GM12891 (cell line): ENCODE results near the gene CMSS1.

Experiments
- DNase-seq: peaks from one replicate; pipeline ENCODE4 v3.0.0; 2011; ENCODE audit warnings: low spot score; ENCODE audit not compliant: insufficient read length
- FAIRE-seq: peaks from 2 replicates; lab custom pipeline; 2011; peaks lifted over from hg19 to GRCh38; lab: Jason Lieb, UNC
- PAX5 ChIP-seq: IDR thresholded peaks from 2 replicates; pipeline ENCODE4 v1.6.1; 2011; ENCODE audit warnings: low read length, moderate library complexity, mild to moderate bottlenecking; ENCODE audit not compliant: insufficient read depth, severe bottlenecking
- POLR2A ChIP-seq: IDR thresholded peaks from 2 replicates; pipeline ENCODE4 v1.6.1; 2011; ENCODE audit warnings: low read depth, low read length, control low read depth
- POLR2AphosphoS5 ChIP-seq: IDR thresholded peaks from 2 replicates; pipeline ENCODE4 v1.6.1; 2011; ENCODE audit warnings: low read depth, low read length, control low read depth
- POU2F2 ChIP-seq: IDR thresholded peaks from 2 replicates; pipeline ENCODE4 v1.6.1; 2011; ENCODE audit warnings: low read depth, mild to moderate bottlenecking, control low read depth, low read length, moderate library complexity
- SPI1 ChIP-seq: IDR thresholded peaks from 2 replicates; pipeline ENCODE4 v1.6.1; 2011; ENCODE audit warnings: low read depth, low read length, control low read depth
- TAF1 ChIP-seq: IDR thresholded peaks from 2 replicates; pipeline ENCODE4 v1.6.1; 2011; ENCODE audit warnings: low read depth, low read length, control low read depth

CMSS1 gene

GRCh38 chr3:99777708-99778107 is 40.0 kb upstream of the CMSS1 start:
- TF ChIP-seq SPI1: no peak
- TF ChIP-seq POU2F2: no peak
- TF ChIP-seq POLR2AphosphoS5: no peak
- no peak for TF ChIP-seq POLR2A
- no peak for TF ChIP-seq PAX5
- no peak for TF ChIP-seq TAF1
- no peak for DNase-seq
- FAIRE-seq: no peak

GRCh38 chr3:99780749-99781148 is 36.9 kb upstream of the CMSS1 start:
- FAIRE-seq: no peak
- TF ChIP-seq SPI1: no peak
- TF ChIP-seq TAF1: no peak
- TF ChIP-seq POLR2A: no peak
- no peak for TF ChIP-seq POLR2AphosphoS5
- no peak for TF ChIP-seq POU2F2
- TF ChIP-seq PAX5: no peak
- DNase-seq: no peak

GRCh38 chr3:99781761-99782160 is 35.9 kb upstream of the CMSS1 start:
- FAIRE-seq (no peak), DNase-seq (no peak)
- no peak for TF ChIP-seq PAX5
- no peak for TF ChIP-seq POLR2A
- TF ChIP-seq SPI1: no peak
- no peak for TF ChIP-seq POLR2AphosphoS5
- TF ChIP-seq POU2F2: no peak
- no peak for TF ChIP-seq TAF1

- FAIRE-seq: no peak
- DNase-seq: no peak
Observed at GRCh38 chr3:99783011-99783573, 34.6 kb upstream of the CMSS1 start.

GRCh38 chr3:99789011-99789721 is 28.5 kb upstream of the CMSS1 start:
- peak; percentile 82 for FAIRE-seq
- TF ChIP-seq TAF1: no peak
- no peak for TF ChIP-seq PAX5
- TF ChIP-seq POU2F2: no peak
- TF ChIP-seq POLR2AphosphoS5: no peak
- TF ChIP-seq SPI1: no peak
- TF ChIP-seq POLR2A: no peak
- peak; percentile 26 for DNase-seq

More at GRCh38 chr3:99783011-99783573, 34.6 kb upstream of the CMSS1 start:
- TF ChIP-seq TAF1 (no peak), SPI1 (no peak), POU2F2 (no peak), POLR2AphosphoS5 (no peak), POLR2A (no peak), PAX5 (no peak)

GRCh38 chr3:99794485-99794884 is 23.2 kb upstream of the CMSS1 start:
- TF ChIP-seq PAX5: no peak
- no peak for TF ChIP-seq POU2F2
- TF ChIP-seq POLR2A: no peak
- TF ChIP-seq SPI1: no peak
- TF ChIP-seq TAF1: no peak
- no peak for TF ChIP-seq POLR2AphosphoS5
- FAIRE-seq (no peak), DNase-seq (no peak)

GRCh38 chr3:99795573-99795972 is 22.1 kb upstream of the CMSS1 start:
- no peak for TF ChIP-seq PAX5
- TF ChIP-seq POU2F2: no peak
- no peak for TF ChIP-seq POLR2A
- no peak for TF ChIP-seq POLR2AphosphoS5
- no peak for TF ChIP-seq TAF1
- no peak for TF ChIP-seq SPI1
- FAIRE-seq (no peak), DNase-seq (no peak)

GRCh38 chr3:99799422-99799821 is 18.2 kb upstream of the CMSS1 start:
- FAIRE-seq: no peak
- TF ChIP-seq POLR2A: no peak
- no peak for TF ChIP-seq PAX5
- no peak for TF ChIP-seq TAF1
- TF ChIP-seq POLR2AphosphoS5: no peak
- TF ChIP-seq SPI1: no peak
- no peak for TF ChIP-seq POU2F2
- no peak for DNase-seq

GRCh38 chr3:99803297-99803696 is 14.4 kb upstream of the CMSS1 start:
- DNase-seq (no peak), FAIRE-seq (no peak)
- no peak for TF ChIP-seq POU2F2
- TF ChIP-seq PAX5: no peak
- TF ChIP-seq TAF1: no peak
- TF ChIP-seq POLR2AphosphoS5: no peak
- TF ChIP-seq POLR2A: no peak
- TF ChIP-seq SPI1: no peak

GRCh38 chr3:99805160-99805559 is 12.5 kb upstream of the CMSS1 start:
- no peak for FAIRE-seq
- no peak for TF ChIP-seq TAF1
- no peak for TF ChIP-seq POLR2AphosphoS5
- TF ChIP-seq POU2F2: no peak
- TF ChIP-seq POLR2A: no peak
- TF ChIP-seq SPI1: no peak
- no peak for TF ChIP-seq PAX5
- no peak for DNase-seq
